ENCODE measurements around the gene PALM3.
"Not testable (repeated sequence)": the region's sequence is repeated elsewhere in the genome, so short reads cannot be mapped to it uniquely, and the experiment has no call there.

PALM3 gene

DNA sequence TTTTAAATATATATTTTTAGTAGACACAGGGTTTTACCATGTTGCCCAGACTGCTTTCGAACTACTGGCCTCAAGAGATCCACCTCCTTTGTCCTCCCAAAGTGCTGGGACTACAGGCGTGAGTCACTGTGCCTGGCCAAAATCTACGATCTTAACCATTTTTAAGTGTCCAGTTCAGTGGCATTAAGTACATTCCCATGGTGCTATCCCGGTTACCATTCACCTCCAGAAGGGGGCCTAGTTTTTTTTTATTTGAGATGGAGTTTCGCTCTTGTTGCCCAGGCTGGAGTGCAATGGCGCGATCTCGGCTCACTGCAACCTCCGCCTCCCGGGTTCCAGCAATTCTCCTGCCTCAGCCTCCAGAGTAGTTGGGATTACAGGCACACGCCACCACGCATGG lies 26.7 kb downstream of the PALM3 start:
- DNase-seq = not testable (repeated sequence)

DNA sequence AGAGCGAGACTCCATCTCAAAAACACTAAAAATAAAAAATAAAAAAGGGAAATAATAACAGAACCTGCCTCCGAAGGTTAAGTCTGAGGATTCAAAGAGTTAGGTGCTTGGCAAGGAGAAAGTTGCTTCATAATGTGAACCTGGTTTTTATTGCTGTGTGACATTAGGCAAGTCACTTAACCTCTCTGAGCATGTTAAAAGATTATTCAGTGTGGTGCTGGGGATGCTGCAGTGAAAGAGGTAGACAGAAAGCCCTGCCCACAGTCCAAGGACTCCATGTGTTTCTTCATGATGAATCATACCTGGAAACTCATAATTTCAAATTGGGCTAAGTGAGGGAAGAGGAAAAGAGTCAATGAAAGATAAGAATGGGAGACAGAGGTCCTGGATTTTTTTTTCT lies 27.9 kb downstream of the PALM3 start:
- no peaks in the 10 kb centered on the region for H3K36me3 ChIP-seq (replicated peaks)
- in situ Hi-C loops (cut with HindIII; ENCODE audit: low pct_ligation_motif_present, low sequenced_read_pairs) = no loop called here
- TF ChIP-seq, protein P1, sequence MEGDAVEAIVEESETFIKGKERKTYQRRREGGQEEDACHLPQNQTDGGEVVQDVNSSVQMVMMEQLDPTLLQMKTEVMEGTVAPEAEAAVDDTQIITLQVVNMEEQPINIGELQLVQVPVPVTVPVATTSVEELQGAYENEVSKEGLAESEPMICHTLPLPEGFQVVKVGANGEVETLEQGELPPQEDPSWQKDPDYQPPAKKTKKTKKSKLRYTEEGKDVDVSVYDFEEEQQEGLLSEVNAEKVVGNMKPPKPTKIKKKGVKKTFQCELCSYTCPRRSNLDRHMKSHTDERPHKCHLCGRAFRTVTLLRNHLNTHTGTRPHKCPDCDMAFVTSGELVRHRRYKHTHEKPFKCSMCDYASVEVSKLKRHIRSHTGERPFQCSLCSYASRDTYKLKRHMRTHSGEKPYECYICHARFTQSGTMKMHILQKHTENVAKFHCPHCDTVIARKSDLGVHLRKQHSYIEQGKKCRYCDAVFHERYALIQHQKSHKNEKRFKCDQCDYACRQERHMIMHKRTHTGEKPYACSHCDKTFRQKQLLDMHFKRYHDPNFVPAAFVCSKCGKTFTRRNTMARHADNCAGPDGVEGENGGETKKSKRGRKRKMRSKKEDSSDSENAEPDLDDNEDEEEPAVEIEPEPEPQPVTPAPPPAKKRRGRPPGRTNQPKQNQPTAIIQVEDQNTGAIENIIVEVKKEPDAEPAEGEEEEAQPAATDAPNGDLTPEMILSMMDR (IDR thresholded peaks at IDR 0.05; ENCODE audit: low read depth, low read length, missing control alignments) = no peak
- no peaks in the 10 kb centered on the region for H3K27me3 ChIP-seq (replicated peaks)
- no peak overlapping the region for H3K27ac ChIP-seq
- no peak overlapping the region for H3K4me3 ChIP-seq (ENCODE audit: low read depth, low read length)
- no peak for DNase-seq

More for the DNA sequence above, 26.7 kb downstream of the PALM3 start:
- H3K36me3 ChIP-seq (replicated peaks); H3K27ac ChIP-seq; in situ Hi-C loops (cut with HindIII; ENCODE audit: low pct_ligation_motif_present, low sequenced_read_pairs); H3K27me3 ChIP-seq (replicated peaks); H3K4me3 ChIP-seq (ENCODE audit: low read depth, low read length): not testable (repeated sequence)
- TF ChIP-seq, protein P1 (IDR thresholded peaks at IDR 0.05; ENCODE audit: low read depth, low read length, missing control alignments) = peak; percentile 5

DNA sequence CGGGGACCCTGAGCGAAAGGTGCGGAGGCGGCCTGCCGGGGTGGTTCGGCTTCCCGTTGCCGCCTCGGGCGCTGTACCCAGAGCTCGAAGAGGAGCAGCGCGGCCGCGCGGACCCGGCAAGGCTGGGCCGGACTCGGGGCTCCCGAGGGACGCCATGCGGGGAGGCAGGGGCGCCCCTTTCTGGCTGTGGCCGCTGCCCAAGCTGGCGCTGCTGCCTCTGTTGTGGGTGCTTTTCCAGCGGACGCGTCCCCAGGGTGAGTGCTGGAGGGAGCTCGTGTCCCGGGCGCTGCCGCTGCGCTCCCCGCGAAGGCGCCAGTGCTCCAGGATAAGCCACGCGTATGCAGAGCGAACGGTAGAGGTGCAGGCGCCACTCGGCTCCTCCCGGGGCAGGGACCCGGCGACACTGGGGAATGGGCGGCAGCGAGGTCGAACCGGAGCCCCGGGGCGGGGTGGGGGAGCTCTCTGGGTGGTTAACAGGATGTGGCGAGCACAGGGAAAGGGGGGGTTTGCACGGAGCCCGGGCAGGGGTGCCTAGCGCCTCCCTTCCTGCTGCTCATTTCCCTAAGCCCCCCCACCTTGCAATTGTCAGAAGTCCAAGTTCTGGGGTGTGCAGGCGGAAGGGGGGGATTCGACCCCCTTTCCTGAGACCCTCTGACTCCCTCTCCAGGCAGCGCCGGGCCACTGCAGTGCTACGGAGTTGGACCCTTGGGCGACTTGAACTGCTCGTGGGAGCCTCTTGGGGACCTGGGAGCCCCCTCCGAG lies 30.0 kb downstream of the PALM3 start, which contains the start of gene IL27RA:
IL27RA (plus strand) TSS at position 44 of the 762 bp plus-strand sequence; CDS start at position 155, 111 bp downstream.
- TF ChIP-seq, protein P1 (IDR thresholded peaks at IDR 0.05; ENCODE audit: low read depth, low read length, missing control alignments) = peak; percentile 87
- H3K36me3 ChIP-seq (replicated peaks) = no peaks in the 10 kb centered on the region
- no peak within 1 kb of the TSS for H3K27ac ChIP-seq
- in situ Hi-C loops (cut with HindIII; ENCODE audit: low pct_ligation_motif_present, low sequenced_read_pairs) = no loop called here
- H3K27me3 ChIP-seq (replicated peaks) = no peaks in the 10 kb centered on the region
- H3K4me3 ChIP-seq (ENCODE audit: low read depth, low read length) = peak within 1 kb of the TSS; percentile 62
- peak; percentile 15 for DNase-seq

DNA sequence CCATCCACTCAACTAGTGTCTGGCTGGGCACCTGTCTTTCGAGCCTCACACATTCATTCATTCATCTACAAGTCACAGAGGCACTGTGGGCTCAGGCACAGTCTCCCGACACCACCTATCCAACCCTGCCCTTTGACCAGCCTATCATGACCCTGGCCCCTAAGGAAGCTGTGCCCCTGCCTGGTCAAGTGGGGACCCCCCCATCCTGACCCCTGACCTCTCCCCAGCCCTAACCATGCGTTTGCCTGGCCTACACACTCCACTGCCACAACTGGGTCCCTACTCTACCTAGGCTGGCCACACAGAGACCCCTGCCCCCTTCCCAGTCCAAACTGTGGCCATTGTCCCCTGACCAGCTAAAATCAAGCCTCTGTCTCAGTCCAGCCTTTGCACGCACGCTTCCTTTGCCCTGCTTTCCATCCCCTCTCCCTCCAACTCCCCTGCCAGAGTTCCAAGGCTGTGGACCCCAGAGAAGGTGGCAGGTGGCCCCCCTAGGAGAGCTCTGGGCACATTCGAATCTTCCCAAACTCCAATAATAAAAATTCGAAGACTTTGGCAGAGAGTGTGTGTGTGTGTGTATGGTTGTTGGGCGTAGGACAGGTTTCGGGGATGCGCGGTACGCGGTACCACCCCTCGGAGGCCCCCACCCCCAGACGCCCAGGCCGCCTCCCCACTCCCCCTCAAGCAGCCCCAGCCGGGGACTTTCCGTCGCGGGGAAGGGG lies 30.7 kb downstream of the PALM3 start:
- H3K27ac ChIP-seq = no peak overlapping the region
- TF ChIP-seq, protein P1 (IDR thresholded peaks at IDR 0.05; ENCODE audit: low read depth, low read length, missing control alignments) = no peak
- DNase-seq = no peak
- no peaks in the 10 kb centered on the region for H3K27me3 ChIP-seq (replicated peaks)
- H3K4me3 ChIP-seq (ENCODE audit: low read depth, low read length) = peak overlapping the region; percentile 62
- in situ Hi-C loops (cut with HindIII; ENCODE audit: low pct_ligation_motif_present, low sequenced_read_pairs) = no loop called here
- H3K36me3 ChIP-seq (replicated peaks) = no peaks in the 10 kb centered on the region

DNA sequence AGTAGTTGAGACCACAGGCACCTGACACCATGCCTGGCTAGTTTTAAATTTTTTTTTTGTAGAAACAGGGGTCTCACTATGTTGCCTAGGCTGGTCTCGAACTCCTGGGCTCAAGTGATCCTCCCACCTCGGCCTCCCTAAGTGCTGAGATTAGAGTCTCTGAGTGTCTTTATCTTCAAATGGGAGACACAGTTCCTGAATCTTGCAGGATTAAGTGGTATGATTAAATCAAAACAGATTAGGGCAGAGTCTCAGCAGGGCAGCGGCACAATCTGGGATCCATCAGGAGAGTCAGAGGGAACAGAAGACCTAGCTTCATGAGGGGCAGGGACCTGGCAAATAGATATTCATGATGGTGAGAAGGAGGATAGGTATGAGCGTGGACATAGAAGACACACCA lies 33.0 kb downstream of the PALM3 start:
- in situ Hi-C loops (cut with HindIII; ENCODE audit: low pct_ligation_motif_present, low sequenced_read_pairs) = no loop called here
- Histone ChIP-seq H3K27ac (no peak overlapping the region), H3K27me3 (replicated peaks) (no peaks in the 10 kb centered on the region), H3K4me3 (ENCODE audit: low read depth, low read length) (no peak overlapping the region), H3K36me3 (replicated peaks) (no peaks in the 10 kb centered on the region)
- DNase-seq = no peak
- TF ChIP-seq, protein P1 (IDR thresholded peaks at IDR 0.05; ENCODE audit: low read depth, low read length, missing control alignments) = no peak

All from brain microvascular endothelial cell (primary cell).